ENCODE data around the gene RAB4B. TPM values are rescaled to one million over a fixed set of nuclear protein-coding genes. Genes with fewer than 3 reads are reported as not detected.
A peak's percentile ranks its signal among the peaks of the same experiment; 100 is the strongest.

The RAB4B gene
- total RNA-seq, 1 experiment from 2014 or later = 9.1 TPM

GRCh38 chr19:40806423-40807146 is 28.5 kb downstream of the RAB4B start:
- TF ChIP-seq CTCF (conservative IDR thresholded peaks at IDR 0.05; ENCODE audit: low read depth, low read length) (peak; percentile 100), EZH2 (IDR thresholded peaks at IDR 0.05; ENCODE audit: borderline replicate concordance, low read depth, low read length, poor library complexity, severe bottlenecking) (no peak)
- Histone ChIP-seq H3K27me3 (replicated peaks; ENCODE audit: insufficient read depth, low read depth, low read length, poor library complexity) (no peaks in the 10 kb centered on the region), H3K27ac (ENCODE audit: low read depth, low read length, poor library complexity, severe bottlenecking) (peak overlapping the region; percentile 47), H3K9me3 (ENCODE audit: low read depth, low read length, poor library complexity, severe bottlenecking) (no peaks in the 10 kb centered on the region), H3K4me1 (ENCODE audit: insufficient read depth, low read length, poor library complexity, severe bottlenecking) (peaks cover 52% of the 10 kb centered on the region), H3K4me3 (ENCODE audit: low read depth, low read length, poor library complexity, severe bottlenecking) (peak overlapping the region; percentile 20), H3K36me3 (ENCODE audit: insufficient read depth, low read length, poor library complexity, severe bottlenecking) (peaks cover 40% of the 10 kb centered on the region)
- BruUV-seq (replicated peaks) = no TSS peak
- POLR2A ChIA-PET (ENCODE audit: low non-redundant PET) = interaction anchor here (1.0 kb wide), 1 partner anchor 28 kb away, joined by 3 read pairs; no protein-coding TSS in a partner anchor
- intact Hi-C loops (cut with micrococcal nuclease; ENCODE audit: unreplicated experiment) = loop anchor here (10.0 kb wide), 1 partner anchor 92 kb away; the partner anchor contains the start of genes COQ8B and ITPKC
- CTCF ChIA-PET = interaction anchor here (0.5 to 1.5 kb wide), 13 partner anchors 8 to 456 kb away, joined by 3 to 18 read pairs (median 4); partner anchors contain the start of genes ACTMAP, EGLN2, RAB4B and SNRPA
- DNase-seq (ENCODE audit: low spot score) = peak; percentile 99

- ChIA-PET POLR2A (ENCODE audit: low non-redundant PET) (interaction anchor here (1.0 kb wide), 1 partner anchor 29 kb away, joined by 3 read pairs; no protein-coding TSS in a partner anchor), CTCF (interaction anchor here (0.6 to 1.5 kb wide), 8 partner anchors 9 to 229 kb away, joined by 3 to 18 read pairs (median 6); partner anchors contain the start of genes EGLN2 and RAB4B)
- no peak for DNase-seq (ENCODE audit: low spot score)
- no TSS peak for BruUV-seq (replicated peaks)
- Histone ChIP-seq H3K4me3 (ENCODE audit: low read depth, low read length, poor library complexity, severe bottlenecking) (no peak overlapping the region), H3K9me3 (ENCODE audit: low read depth, low read length, poor library complexity, severe bottlenecking) (no peaks in the 10 kb centered on the region), H3K27me3 (replicated peaks; ENCODE audit: insufficient read depth, low read depth, low read length, poor library complexity) (no peaks in the 10 kb centered on the region), H3K4me1 (ENCODE audit: insufficient read depth, low read length, poor library complexity, severe bottlenecking) (peaks cover 53% of the 10 kb centered on the region), H3K36me3 (ENCODE audit: insufficient read depth, low read length, poor library complexity, severe bottlenecking) (peaks cover 33% of the 10 kb centered on the region), H3K27ac (ENCODE audit: low read depth, low read length, poor library complexity, severe bottlenecking) (peak overlapping the region; percentile 25)
- TF ChIP-seq EZH2 (IDR thresholded peaks at IDR 0.05; ENCODE audit: borderline replicate concordance, low read depth, low read length, poor library complexity, severe bottlenecking) (no peak), CTCF (conservative IDR thresholded peaks at IDR 0.05; ENCODE audit: low read depth, low read length) (peak; percentile 44; the same call in 1 of the 2 replicates)
- intact Hi-C loops (cut with micrococcal nuclease; ENCODE audit: unreplicated experiment) = loop anchor here (10.0 kb wide), 1 partner anchor 93 kb away; the partner anchor contains the start of genes COQ8B and ITPKC
These were observed 29.3 kb downstream of the RAB4B start for GRCh38 chr19:40807147-40808020.

- Histone ChIP-seq H3K27me3 (replicated peaks; ENCODE audit: insufficient read depth, low read depth, low read length, poor library complexity) (no peaks in the 10 kb centered on the region), H3K4me1 (ENCODE audit: insufficient read depth, low read length, poor library complexity, severe bottlenecking) (peaks cover 49% of the 10 kb centered on the region), H3K9me3 (ENCODE audit: low read depth, low read length, poor library complexity, severe bottlenecking) (no peaks in the 10 kb centered on the region), H3K36me3 (ENCODE audit: insufficient read depth, low read length, poor library complexity, severe bottlenecking) (peaks cover 29% of the 10 kb centered on the region), H3K27ac (ENCODE audit: low read depth, low read length, poor library complexity, severe bottlenecking) (no peak overlapping the region), H3K4me3 (ENCODE audit: low read depth, low read length, poor library complexity, severe bottlenecking) (no peak overlapping the region)
- POLR2A ChIA-PET (ENCODE audit: low non-redundant PET) = no interaction called here
- no peak for TF ChIP-seq CTCF (conservative IDR thresholded peaks at IDR 0.05; ENCODE audit: low read depth, low read length)
- DNase-seq (ENCODE audit: low spot score) = no peak
- CTCF ChIA-PET = no interaction called here
- intact Hi-C loops (cut with micrococcal nuclease; ENCODE audit: unreplicated experiment) = loop anchor here (10.0 kb wide), 1 partner anchor 93 kb away; the partner anchor contains the start of genes COQ8B and ITPKC
- TSS peak; percentile 28 for BruUV-seq (replicated peaks)
These were observed 29.9 kb downstream of the RAB4B start for GRCh38 chr19:40808021-40808325.
